SK-N-SH (cell line): ENCODE data around the gene SMAP1. TPM values are rescaled to one million over a fixed set of nuclear protein-coding genes. Genes with fewer than 3 reads are reported as not detected.

ENCODE experiments used
- CTCF ChIA-PET: fragments of 300-600, 350-600 bp; formaldehyde crosslinking; extraction: SDS; loops from one replicate; lab custom pipeline; 2021; lab: Yijun Ruan, JAX
- POLR2A ChIA-PET: fragments of 350-600 bp; sonication (Branson Sonifier 250); formaldehyde crosslinking; extraction: SDS; loops from one replicate; lab custom pipeline; 2020; ENCODE audit warnings: antibody characterized with exemption, inconsistent platforms; lab: Yijun Ruan, JAX
- DNase-seq: peaks from one replicate; pipeline ENCODE4 v3.0.0; 2012
- H2AFZ ChIP-seq: fragments of 200-600 bp; sonication (generic); 2 replicates; pipeline ENCODE4 v1.8.1; 2016; ENCODE audit warnings: antibody characterized with exemption, mild to moderate bottlenecking, low read depth
- H3F3A ChIP-seq: fragments of 200-600 bp; sonication (generic); replicated peaks from 2 replicates; pipeline ENCODE3; 2016; ENCODE audit warnings: antibody characterized with exemption, mild to moderate bottlenecking; ENCODE audit not compliant: insufficient read depth
- H3K27ac ChIP-seq, 2 experiments: fragments of 200-500 bp in 1 of 2; fragments of 200-600 bp in 1 of 2; sonication (Bioruptor generic) in 1 of 2; sonication (generic), shearing (Covaris generic) in 1 of 2; 2 replicates each; pipeline versions ENCODE4 v1.5.1 to v1.6.1; 2014 to 2016; ENCODE audit warnings: low read depth in 2 of 2, inconsistent platforms in 1 of 2, low read length in 1 of 2, mild to moderate bottlenecking in 1 of 2, mixed read lengths in 1 of 2
- H3K27me3 ChIP-seq: fragments of 200-600 bp; sonication (generic), shearing (Covaris generic); 2 replicates; pipeline ENCODE4 v1.6.1; 2016; ENCODE audit warnings: mixed run types; ENCODE audit not compliant: insufficient read depth
- H3K36me3 ChIP-seq, 2 experiments: fragments of 200-500 bp in 1 of 2; fragments of 200-600 bp in 1 of 2; sonication (Bioruptor generic) in 1 of 2; sonication (generic) in 1 of 2; replicated peaks in 1 of 2; 2 replicates each; pipeline versions ENCODE3 to v1.5.1; 2014 to 2016; ENCODE audit warnings: low read length in 1 of 2, mild to moderate bottlenecking in 1 of 2; ENCODE audit not compliant: insufficient read depth in 2 of 2, control insufficient read depth in 1 of 2
- H3K4me1 ChIP-seq, 2 experiments: fragments of 200-500 bp in 1 of 2; fragments of 200-600 bp in 1 of 2; sonication (Bioruptor generic) in 1 of 2; sonication (generic), shearing (Covaris generic) in 1 of 2; 2 replicates each; pipeline versions ENCODE4 v1.5.1 to v1.6.1; 2014 to 2016; ENCODE audit warnings: low read depth in 1 of 2, low read length in 1 of 2, mixed run types in 1 of 2; ENCODE audit not compliant: insufficient read depth in 2 of 2, control insufficient read depth in 1 of 2
- H3K4me2 ChIP-seq: fragments of 200-600 bp; sonication (generic), shearing (Covaris generic); 2 replicates; pipeline ENCODE4 v1.6.1; 2017; ENCODE audit warnings: mixed run types
- H3K4me3 ChIP-seq, 2 experiments: fragments of 200-500 bp in 1 of 2; fragments of 200-600 bp in 1 of 2; sonication (Bioruptor generic) in 1 of 2; sonication (generic), shearing (Covaris generic) in 1 of 2; 2 replicates each; pipeline versions ENCODE4 v1.5.1 to v1.8.1; 2014 to 2016; ENCODE audit warnings: low read depth in 2 of 2, inconsistent platforms in 1 of 2, low read length in 1 of 2, mild to moderate bottlenecking in 1 of 2, mixed read lengths in 1 of 2, moderate library complexity in 1 of 2
- H3K79me2 ChIP-seq: fragments of 200-600 bp; sonication (generic); 2 replicates; pipeline ENCODE4 v1.8.1; 2017; ENCODE audit warnings: mild to moderate bottlenecking; ENCODE audit not compliant: insufficient read depth
- H3K9ac ChIP-seq: fragments of 200-600 bp; sonication (generic); 2 replicates; pipeline ENCODE4 v1.6.1; 2017; ENCODE audit warnings: mixed run types
- H3K9me2 ChIP-seq: fragments of 200-600 bp; sonication (generic); 2 replicates; pipeline ENCODE4 v1.6.1; 2017; ENCODE audit warnings: mixed run types
- H3K9me3 ChIP-seq: fragments of 200-600 bp; sonication (generic); 2 replicates; pipeline ENCODE4 v1.6.1; 2017; ENCODE audit warnings: mixed run types, mild to moderate bottlenecking, moderate library complexity
- H4K20me1 ChIP-seq: fragments of 200-600 bp; sonication (generic); 2 replicates; pipeline ENCODE4 v1.6.1; 2017; ENCODE audit warnings: mild to moderate bottlenecking, mixed run types; ENCODE audit not compliant: insufficient read depth
- EP300 ChIP-seq, 2 experiments: IDR thresholded peaks; 2 replicates each; pipeline versions ENCODE4 v1.4.0 to v1.6.1; 2012; ENCODE audit warnings: borderline replicate concordance in 1 of 2, low read depth in 1 of 2, low read length in 1 of 2
- EZH2phosphoT487 ChIP-seq: fragments of 200-600 bp; sonication (generic); IDR thresholded peaks from 2 replicates; pipeline ENCODE4 v1.6.1; 2017; ENCODE audit warnings: low read depth, mixed run types, mild to moderate bottlenecking, antibody characterized with exemption, moderate library complexity, borderline replicate concordance
- IRF3 ChIP-seq: fragments of 150-350 bp; IDR thresholded peaks from 2 replicates; pipeline ENCODE4 v1.6.1; 2016; ENCODE audit warnings: mild to moderate bottlenecking, low read depth, low read length
- MAX ChIP-seq: IDR thresholded peaks from 2 replicates; pipeline ENCODE4 v1.4.0; 2012; ENCODE audit warnings: low read depth
- MXI1 ChIP-seq: IDR thresholded peaks from 2 replicates; pipeline ENCODE4 v1.6.1; 2012; ENCODE audit warnings: mild to moderate bottlenecking, low read depth, low read length, improper control_type of control experiment
- NFIC ChIP-seq: IDR thresholded peaks from 2 replicates; pipeline ENCODE4 v1.4.0; 2012; ENCODE audit warnings: borderline replicate concordance
- RAD21 ChIP-seq: IDR thresholded peaks from 2 replicates; pipeline ENCODE4 v1.6.1; 2012; ENCODE audit warnings: mild to moderate bottlenecking, low read length
- REST ChIP-seq: IDR thresholded peaks from 2 replicates; pipeline ENCODE4 v1.6.1; 2012; ENCODE audit warnings: mild to moderate bottlenecking, low read depth, low read length, moderate library complexity
- RFX5 ChIP-seq: IDR thresholded peaks from 2 replicates; pipeline ENCODE4 v1.6.1; 2012; ENCODE audit warnings: mild to moderate bottlenecking, improper control_type of control experiment, low read length
- SIN3A ChIP-seq: IDR thresholded peaks from 2 replicates; pipeline ENCODE4 v1.6.1; 2012; ENCODE audit warnings: low read depth, mild to moderate bottlenecking, low read length, moderate library complexity, borderline replicate concordance
- SMC3 ChIP-seq: IDR thresholded peaks from 2 replicates; pipeline ENCODE4 v1.6.1; 2012; ENCODE audit warnings: low read depth, low read length, improper control_type of control experiment
- YY1 ChIP-seq: IDR thresholded peaks from 2 replicates; pipeline ENCODE4 v1.4.0; 2012; ENCODE audit warnings: low read depth, mild to moderate bottlenecking
- ZBTB33 ChIP-seq: IDR thresholded peaks from 2 replicates; pipeline ENCODE4 v1.4.0; 2012; ENCODE audit warnings: low read depth, borderline replicate concordance
- WGBS: methylation state at CpG from one replicate; pipeline ENCODE4 v1.1.6; 2017; ENCODE audit warnings: low lambda C conversion rate; 5-methylcytosine and 5-hydroxymethylcytosine counted together
- polyA plus RNA-seq, 3 experiments: library from polyadenylated mRNA; depleted of rRNA; stranded (reverse); fragments of >200 nt; gene quantifications; 2 replicates each; pipeline ENCODE4 v1.2.3, GENCODE V29; 2012
- TF ChIP-seq, protein P1 (sequence below): fragments of 200-600 bp; sonication (generic); IDR thresholded peaks from 2 replicates; pipeline ENCODE4 v1.6.1; 2017; ENCODE audit warnings: antibody characterized with exemption, mild to moderate bottlenecking, moderate library complexity

SMAP1 gene
- polyA plus RNA-seq, 1 of the 3 experiments (the other 2 are of a cell fraction): 12.6 TPM

DNA sequence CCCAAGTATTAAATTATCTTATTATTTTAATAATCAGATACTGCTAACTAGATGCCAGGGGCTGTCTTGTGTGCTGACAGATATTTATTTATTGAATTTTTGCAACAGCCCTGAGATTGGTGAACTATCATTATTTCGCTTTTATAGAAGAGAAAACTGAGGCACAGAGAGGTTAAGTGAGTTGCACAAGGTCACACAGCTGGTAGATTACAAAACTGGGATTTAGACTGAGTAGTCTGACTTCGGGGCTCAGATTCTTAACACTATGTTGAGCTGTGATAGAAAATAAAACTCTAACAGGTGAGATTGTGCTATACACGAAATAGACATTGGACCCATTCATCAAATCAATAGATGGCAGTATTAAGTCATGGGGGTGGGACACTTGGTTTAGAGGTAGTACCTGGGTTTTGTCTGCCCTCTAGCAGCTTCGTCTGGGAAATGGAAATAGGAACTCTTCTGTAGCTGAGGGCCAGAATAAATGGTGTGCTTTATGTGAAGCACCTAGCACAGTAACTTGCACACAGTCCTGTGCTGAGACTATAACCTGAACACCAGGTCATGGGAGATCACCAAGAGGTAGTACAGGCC, 175.7 kb downstream of the SMAP1 start (continued):
- TF ChIP-seq EZH2phosphoT487 (no peak), NFIC (no peak)

DNA sequence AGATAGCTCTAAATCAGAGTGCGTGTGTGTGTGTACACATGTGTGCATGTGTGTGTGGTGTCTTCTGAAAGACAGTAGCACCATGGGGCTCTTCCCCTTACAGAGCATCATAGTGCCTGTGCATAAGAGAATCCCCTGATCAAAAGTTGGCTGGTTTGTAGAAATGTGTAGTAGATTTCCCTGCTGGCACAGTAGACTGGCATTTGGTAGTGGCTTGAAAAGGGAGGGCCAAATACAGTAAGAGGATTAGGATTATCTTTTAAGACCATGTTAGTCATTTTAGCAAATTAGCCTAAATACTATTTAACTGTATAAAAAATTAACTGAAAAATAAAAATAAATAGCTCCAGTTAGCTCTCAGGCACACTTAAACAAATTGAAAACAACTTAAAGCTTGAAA, 176.6 kb downstream of the SMAP1 start:
- POLR2A ChIA-PET: no interaction called here
- H3K36me3 ChIP-seq: no peaks in the 10 kb centered on the region

More for the DNA sequence above, 176.6 kb downstream of the SMAP1 start:
- Histone ChIP-seq H3K4me3 (no peak overlapping the region), H3K9me2 (no peaks in the 10 kb centered on the region), H3K4me1 (peaks cover 0 to 9% of the 10 kb centered on the region in 2 experiments; a peak in 2 of 4 replicates), H4K20me1 (no peaks in the 10 kb centered on the region), H3K4me2 (no peak overlapping the region), H3K79me2 (no peaks in the 10 kb centered on the region), H3K9me3 (no peaks in the 10 kb centered on the region), H3F3A (no peaks in the 10 kb centered on the region), H3K9ac (no peak overlapping the region), H3K27me3 (no peaks in the 10 kb centered on the region), H3K27ac (no peak overlapping the region), H2AFZ (no peak overlapping the region)
- 96% methylated on average over 1 of the region's 1 CpG for WGBS
- no peak for TF ChIP-seq MAX
- no peak for TF ChIP-seq SMC3
- TF ChIP-seq, protein P1, sequence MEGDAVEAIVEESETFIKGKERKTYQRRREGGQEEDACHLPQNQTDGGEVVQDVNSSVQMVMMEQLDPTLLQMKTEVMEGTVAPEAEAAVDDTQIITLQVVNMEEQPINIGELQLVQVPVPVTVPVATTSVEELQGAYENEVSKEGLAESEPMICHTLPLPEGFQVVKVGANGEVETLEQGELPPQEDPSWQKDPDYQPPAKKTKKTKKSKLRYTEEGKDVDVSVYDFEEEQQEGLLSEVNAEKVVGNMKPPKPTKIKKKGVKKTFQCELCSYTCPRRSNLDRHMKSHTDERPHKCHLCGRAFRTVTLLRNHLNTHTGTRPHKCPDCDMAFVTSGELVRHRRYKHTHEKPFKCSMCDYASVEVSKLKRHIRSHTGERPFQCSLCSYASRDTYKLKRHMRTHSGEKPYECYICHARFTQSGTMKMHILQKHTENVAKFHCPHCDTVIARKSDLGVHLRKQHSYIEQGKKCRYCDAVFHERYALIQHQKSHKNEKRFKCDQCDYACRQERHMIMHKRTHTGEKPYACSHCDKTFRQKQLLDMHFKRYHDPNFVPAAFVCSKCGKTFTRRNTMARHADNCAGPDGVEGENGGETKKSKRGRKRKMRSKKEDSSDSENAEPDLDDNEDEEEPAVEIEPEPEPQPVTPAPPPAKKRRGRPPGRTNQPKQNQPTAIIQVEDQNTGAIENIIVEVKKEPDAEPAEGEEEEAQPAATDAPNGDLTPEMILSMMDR: no peak
- TF ChIP-seq SIN3A: no peak
- no peak for TF ChIP-seq RFX5
- TF ChIP-seq IRF3: no peak
- no peak for TF ChIP-seq ZBTB33
- TF ChIP-seq RAD21: no peak
- TF ChIP-seq NFIC: no peak
- no peak for TF ChIP-seq EP300 (IDR thresholded peaks at IDR 0.05; ENCODE audit: borderline replicate concordance in 1 of 2, low read depth in 1 of 2, low read length in 1 of 2)
- no peak for TF ChIP-seq YY1
- TF ChIP-seq REST: no peak
- no peak for TF ChIP-seq MXI1
- CTCF ChIA-PET: interaction anchor here (0.6 to 2.1 kb wide), 5 partner anchors 11 to 475 kb away, joined by 3 to 12 read pairs (median 3); no protein-coding TSS in a partner anchor
- no peak for DNase-seq
